Stimulated activated naive CD4-positive, alpha-beta T cell treated with Interleukin-2 at 50 U/mL for 16 hours (primary cell): ENCODE measurements around the gene HBE1.

Experiments used
- DNase-seq: peaks from one replicate; lab custom pipeline; 2025; lab: John Stamatoyannopoulos, UW

Gene HBE1

DNA sequence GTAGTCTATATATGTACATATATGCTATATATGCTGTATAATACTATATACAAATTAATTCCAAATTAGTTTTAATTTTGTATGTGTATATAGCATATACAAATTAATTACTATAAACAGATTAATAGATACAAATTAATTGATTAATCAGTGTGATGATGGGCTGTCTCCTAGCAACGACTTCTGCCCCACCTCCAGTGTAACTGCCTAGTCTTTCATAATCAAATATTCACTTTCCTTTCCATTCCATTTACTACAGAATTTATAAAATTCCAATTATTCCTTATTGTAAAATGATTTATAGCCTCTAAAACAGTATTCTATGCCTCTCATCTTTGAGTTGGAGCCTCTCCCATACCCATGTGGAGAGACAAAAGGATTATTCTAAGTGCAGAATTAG, 36.4 kb downstream of the HBE1 start:
- no peak for DNase-seq

DNA sequence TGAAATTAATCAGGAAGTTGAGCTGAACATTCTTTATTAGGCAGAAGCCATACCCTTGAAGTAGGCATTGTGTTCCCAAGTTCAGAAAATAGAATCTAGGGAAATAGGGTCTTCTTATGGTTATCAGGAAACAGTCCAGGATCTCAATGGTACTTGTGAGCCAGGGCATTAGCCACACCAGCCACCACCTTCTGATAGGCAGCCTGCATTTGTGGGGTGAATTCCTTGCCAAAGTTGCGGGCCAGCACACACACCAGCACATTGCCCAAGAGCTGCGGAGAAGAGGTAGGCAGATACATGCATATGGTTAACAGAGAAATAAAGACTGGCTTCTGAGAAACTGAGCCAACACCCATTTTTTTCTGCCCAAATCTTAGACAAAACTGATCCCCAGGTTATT, 36.9 kb downstream of the HBE1 start:
- no peak for DNase-seq

DNA sequence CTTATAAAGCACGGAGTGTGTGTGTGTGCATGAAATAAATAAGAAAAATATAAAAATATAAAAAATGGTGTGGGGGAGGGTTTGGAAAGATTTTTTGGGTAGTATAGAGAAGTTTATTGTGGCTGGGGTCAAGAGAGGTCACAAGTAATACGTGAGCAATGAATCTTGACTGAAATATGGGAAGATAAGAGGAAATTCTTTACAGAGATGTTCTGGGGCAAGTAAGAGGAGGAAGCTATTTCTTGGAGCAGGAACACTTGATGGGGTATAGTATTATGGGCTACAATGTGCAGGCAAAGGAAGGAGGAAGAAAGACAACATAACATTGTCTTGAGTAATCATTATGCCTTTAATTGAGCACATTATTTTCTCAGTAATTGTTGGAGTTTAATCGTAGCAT, 37.6 kb downstream of the HBE1 start:
- no peak for DNase-seq

DNA sequence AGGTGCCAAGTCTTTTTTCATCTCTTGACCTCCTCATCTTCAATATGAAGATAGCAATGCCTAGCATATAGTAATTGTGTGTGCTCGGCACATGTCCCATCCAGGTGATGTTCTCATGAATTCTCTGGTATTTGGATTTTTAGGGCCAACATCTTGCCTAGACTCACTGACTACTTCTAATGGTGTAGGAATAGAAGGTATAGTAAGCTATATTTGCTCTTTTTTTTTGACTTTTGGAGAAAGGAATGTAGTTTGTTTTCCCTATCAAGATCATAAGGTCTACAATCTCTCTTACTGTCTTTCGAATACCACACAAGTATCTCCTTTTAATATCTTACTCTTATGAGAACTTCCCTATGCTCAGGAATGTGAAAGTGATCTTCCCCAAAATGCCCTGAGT, 38.6 kb downstream of the HBE1 start:
- no peak for DNase-seq

DNA sequence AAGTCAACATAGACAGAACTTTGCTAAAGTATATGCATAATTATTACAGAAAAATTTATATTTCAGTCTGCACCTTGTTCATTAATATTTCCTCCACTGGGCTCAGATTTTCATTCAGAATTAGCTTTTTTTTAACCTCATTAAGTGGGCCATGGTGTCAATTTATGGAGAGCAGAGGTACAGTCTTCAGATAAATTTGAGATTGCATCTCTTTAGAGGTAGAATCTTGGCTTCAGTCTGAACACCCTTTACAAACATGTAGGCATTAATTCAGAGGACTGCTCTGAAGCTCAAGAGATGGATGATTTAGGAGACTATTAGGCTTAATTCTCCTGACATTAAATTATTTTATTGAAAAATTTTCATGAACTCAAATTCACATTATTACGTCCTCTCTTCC, 39.5 kb downstream of the HBE1 start:
- no peak for DNase-seq

DNA sequence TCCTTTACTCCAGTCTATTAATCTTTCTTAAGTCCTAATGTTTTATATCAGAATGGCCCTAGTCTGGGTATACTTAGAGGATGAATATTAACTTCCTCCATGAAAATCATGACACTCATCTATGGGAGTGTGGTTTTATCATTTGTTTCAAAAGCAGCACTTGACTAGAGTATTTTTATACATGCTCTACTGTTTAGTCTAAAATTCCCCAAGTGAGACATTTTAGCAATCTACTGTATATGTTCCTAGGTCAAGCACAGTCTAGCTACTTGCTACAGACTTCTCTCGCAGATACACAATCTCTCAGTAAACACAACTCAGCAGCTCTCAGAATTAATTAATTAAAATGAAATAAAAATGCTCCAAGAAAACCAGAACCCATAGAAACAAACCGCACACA, 39.9 kb downstream of the HBE1 start:
- no peak for DNase-seq

DNA sequence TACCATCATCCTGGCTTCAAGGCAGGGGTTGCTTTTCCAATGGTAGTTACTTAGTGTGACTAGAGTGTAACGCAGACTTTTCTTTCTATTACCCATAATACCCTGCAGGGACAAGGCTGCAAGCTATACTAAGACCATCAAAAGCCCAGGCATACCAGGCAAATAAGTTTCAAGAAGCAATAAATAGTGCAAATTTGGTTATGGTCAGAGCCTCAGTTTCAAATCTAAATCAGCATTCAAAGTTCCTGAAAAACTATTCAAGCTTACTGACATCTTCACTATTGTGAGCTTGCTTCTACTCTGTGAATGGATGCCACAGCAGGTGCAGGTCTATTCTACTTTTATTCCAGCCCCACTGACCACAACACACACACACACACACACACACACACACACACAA, 40.4 kb downstream of the HBE1 start:
- no peak for DNase-seq

DNA sequence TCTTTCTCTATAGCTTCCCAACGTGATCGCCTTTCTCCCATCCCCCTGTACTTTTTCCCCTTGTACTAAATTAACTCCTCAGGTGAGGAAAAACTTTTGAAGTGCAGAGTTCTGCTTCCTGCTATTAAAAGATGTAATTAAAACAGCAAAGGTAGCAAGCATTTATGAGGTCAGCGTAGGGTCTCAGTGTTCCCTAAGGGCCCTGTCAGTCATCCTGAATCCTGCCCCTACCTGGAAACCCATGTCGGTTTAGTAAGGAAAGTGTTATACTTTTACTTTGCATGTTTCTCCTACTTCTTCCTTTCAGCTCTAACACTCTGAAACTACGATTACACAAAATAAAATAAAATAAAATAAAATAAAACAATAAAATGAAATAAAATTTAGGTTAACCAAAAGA, 41.6 kb downstream of the HBE1 start:
- no peak for DNase-seq

DNA sequence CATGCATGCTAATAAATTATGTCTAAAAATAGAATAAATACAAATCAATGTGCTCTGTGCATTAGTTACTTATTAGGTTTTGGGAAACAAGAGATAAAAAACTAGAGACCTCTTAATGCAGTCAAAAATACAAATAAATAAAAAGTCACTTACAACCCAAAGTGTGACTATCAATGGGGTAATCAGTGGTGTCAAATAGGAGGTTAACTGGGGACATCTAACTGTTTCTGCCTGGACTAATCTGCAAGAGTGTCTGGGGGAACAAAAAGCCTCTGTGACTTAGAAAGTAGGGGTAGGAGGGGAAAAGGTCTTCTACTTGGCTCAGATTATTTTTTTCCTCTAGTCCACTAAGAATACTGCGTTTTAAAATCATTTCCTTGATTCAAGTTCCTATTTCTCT, 42.1 kb downstream of the HBE1 start:
- no peak for DNase-seq

DNA sequence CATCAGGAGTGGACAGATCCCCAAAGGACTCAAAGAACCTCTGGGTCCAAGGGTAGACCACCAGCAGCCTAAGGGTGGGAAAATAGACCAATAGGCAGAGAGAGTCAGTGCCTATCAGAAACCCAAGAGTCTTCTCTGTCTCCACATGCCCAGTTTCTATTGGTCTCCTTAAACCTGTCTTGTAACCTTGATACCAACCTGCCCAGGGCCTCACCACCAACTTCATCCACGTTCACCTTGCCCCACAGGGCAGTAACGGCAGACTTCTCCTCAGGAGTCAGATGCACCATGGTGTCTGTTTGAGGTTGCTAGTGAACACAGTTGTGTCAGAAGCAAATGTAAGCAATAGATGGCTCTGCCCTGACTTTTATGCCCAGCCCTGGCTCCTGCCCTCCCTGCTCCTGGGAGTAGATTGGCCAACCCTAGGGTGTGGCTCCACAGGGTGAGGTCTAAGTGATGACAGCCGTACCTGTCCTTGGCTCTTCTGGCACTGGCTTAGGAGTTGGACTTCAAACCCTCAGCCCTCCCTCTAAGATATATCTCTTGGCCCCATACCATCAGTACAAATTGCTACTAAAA, 42.9 kb downstream of the HBE1 start, which contains the start of gene HBB:
HBB (minus strand) TSS at position 340 of the 579 bp plus-strand sequence; CDS start at position 290, 50 bp downstream.
- no peak for DNase-seq

DNA sequence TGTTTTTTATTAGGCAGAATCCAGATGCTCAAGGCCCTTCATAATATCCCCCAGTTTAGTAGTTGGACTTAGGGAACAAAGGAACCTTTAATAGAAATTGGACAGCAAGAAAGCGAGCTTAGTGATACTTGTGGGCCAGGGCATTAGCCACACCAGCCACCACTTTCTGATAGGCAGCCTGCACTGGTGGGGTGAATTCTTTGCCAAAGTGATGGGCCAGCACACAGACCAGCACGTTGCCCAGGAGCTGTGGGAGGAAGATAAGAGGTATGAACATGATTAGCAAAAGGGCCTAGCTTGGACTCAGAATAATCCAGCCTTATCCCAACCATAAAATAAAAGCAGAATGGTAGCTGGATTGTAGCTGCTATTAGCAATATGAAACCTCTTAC, 44.3 kb downstream of the HBE1 start:
- DNase-seq = no peak

DNA sequence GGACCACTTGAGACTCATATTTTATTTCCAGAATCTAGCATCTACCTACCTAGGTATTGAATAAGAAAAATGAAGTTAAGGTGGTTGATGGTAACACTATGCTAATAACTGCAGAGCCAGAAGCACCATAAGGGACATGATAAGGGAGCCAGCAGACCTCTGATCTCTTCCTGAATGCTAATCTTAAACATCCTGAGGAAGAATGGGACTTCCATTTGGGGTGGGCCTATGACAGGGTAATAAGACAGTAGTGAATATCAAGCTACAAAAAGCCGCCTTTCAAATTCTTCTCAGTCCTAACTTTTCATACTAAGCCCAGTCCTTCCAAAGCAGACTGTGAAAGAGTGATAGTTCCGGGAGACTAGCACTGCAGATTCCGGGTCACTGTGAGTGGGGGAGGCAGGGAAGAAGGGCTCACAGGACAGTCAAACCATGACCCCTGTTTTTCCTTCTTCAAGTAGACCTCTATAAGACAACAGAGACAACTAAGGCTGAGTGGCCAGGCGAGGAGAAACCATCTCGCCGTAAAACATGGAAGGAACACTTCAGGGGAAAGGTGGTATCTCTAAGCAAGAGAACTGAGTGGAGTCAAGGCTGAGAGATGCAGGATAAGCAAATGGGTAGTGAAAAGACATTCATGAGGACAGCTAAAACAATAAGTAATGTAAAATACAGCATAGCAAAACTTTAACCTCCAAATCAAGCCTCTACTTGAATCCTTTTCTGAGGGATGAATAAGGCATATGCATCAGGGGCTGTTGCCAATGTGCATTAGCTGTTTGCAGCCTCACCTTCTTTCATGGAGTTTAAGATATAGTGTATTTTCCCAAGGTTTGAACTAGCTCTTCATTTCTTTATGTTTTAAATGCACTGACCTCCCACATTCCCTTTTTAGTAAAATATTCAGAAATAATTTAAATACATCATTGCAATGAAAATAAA, 44.9 kb downstream of the HBE1 start:
- no peak for DNase-seq

DNA sequence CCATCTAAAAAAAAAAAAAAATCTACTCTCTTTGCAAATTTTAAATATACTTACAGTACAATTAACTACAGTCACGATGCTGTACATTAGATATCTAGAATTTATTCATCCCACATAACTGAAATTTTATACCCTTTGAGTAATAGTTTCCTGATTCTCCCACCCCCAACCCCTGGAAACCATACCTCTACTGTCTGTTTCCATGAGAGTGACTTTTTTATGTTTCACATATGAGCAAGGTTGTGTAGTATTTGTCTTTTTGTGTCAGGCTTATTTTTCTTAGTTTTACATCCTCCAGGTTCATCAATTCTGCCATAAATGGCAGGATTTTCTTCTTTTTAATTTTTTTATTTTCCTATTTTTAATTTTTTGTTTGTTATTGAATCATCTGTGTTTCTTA, 46.1 kb downstream of the HBE1 start:
- DNase-seq = no peak

DNA sequence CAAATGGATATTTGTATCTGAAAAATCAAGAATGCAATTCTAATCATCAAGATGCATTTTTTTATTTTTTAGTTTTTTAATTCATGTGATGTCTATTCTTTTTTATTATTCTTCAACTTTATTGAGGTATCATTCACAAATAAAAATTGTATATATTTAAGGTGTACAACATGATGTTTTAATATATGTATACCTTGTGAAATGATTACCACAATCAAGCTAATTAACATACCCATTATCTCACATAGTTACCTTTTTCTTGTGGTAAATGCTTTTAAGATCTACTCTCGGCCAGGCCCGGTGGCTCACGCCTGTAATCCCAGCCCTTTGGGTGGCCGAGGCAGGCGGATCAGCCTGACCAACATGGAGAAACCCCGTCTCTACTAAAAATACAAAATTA, 46.6 kb downstream of the HBE1 start:
- DNase-seq = no peak
